Measurements from ENCODE around the gene ZIM2.

The ZIM2 gene

DNA sequence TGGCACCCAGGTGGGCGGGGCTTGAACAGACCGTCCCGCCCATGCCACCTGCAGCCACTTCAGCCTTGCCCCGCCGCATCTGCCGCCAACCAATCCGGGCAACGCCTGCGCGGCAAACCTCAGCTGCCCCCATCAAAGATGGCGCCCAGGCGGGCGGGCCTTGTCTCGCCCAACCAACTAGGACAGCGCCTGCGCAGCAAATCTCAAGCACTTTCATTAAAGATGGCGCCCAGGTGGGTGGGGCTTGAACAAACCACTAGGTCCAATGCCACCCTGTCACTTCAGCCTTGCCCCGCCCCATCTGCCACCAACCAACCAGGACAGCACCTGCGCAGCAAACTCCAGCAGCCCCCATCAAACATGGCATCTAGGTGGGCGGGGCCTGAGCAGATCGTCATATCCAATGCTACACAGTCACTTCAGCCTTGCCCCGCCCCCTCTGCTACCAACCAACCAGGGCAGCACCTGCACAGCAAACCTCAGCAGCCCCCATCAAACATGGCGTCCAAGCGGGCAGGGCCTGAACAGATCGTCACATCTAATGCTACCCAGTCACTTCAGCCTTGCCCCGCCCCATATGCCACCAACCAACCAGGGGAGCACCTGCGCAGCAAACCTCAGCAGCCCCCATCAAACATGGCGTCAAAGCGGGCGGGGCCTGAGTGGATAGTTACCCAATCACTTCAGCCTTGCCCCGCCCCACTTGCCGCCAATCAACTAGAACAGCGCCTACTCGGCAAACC is 1.4 kb downstream of the ZIM2 start:
- DNase-seq: no peak

DNA sequence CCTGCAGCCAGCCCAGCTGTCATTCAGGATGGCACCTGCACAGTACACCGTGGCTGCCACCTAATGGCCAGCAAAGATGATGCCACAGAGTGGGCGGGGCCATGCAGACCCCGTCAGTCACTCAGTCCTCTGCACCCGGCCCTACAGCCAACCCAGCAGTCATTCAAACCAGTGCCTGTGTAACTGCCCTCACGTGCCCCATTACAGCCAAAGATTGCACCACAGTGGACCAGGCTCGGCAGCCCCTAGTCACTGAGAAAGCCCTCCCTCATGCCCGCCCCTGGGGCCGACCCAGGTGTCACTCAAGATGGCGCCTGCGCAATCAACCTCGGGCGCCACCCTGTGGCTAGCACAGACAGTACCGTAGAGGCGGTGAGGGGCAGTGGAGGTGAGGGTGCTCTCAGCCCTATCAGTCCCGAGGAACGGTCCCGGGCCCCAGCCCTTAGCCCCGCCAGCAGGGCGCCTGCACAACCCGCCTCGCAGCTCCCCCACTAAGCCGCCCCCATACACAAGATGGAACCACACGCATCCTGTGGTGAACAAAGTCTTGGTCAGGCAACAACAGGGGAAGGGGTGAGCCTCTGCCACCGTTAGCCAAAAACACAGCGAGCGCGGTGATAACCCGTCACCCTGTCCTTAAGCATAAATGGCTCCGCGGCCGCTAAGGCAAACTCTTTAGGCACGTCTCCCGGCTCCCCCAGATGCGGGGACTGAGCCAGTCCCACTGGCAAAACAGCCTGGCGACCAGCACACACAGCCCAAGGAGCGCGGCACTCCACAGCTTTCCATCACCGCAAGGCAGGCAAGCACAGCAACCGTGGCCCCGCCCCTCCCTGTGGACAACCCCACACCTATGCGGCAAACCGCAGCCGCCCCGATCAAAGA is 2.3 kb downstream of the ZIM2 start:
- DNase-seq: no peak

DNA sequence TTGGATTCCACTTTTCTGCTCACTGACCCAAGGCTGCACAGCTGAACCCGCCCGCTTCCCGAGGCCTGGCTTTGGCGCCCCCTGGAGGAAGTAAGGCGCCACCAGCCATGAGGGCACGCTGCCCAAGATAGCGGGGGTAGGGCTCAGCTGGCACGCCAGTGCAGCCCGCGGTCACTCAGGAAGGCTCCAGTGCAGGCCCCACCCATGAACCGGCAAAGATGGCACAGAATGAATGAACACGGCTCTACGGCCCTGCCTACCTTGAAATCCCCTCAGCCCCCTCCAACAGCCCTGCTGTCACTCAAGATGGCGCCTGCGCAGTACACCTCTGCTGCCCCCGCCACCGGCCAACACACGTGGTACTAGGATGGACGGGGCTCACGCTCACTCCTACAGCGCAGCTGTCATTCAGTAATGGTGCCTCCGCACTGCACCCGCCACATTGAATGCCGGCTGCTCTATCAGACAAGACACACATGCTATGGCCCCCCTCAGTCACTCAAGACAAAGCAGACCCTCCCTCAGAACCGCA is 3.0 kb downstream of the ZIM2 start:
- no peak for DNase-seq

DNA sequence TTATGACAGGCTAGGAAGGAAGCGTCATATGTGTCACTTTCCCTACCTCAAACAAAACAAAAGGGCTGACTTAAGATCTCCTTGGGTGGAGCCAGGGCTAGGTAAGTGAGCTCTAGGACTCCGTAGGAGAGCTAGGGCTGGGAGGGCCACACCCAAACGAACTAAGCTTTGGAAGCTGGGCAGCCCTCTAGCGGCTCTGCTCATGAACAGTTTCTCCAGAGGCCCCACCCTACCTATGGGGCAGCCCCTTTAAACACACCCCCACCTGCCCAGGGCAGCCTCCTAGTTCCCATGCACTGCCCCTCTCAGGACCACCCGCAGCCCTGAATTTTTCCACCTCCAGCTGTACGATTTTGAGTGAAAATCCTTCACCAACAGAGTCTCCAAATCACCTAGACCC is 3.5 kb downstream of the ZIM2 start:
- DNase-seq: no peak

DNA sequence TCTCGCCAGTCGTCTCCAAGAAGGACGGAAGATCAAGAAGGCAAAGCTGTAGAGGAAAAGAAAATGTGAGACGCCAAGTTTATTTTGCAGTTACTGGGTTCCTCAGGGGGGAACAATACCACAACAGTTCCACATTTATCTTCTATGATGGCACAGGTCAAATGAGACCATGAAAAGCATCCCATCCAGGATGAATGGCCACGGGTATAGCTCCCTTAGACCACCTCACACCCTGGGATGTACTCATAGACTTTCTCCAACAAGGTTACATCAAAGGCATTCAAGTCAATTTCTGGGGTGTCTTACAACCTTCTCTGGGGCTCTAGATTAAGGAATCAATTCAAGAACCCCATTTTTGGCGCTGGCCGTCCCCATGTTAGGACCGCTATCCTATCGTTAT is 4.5 kb downstream of the ZIM2 start:
- no peak for DNase-seq

DNA sequence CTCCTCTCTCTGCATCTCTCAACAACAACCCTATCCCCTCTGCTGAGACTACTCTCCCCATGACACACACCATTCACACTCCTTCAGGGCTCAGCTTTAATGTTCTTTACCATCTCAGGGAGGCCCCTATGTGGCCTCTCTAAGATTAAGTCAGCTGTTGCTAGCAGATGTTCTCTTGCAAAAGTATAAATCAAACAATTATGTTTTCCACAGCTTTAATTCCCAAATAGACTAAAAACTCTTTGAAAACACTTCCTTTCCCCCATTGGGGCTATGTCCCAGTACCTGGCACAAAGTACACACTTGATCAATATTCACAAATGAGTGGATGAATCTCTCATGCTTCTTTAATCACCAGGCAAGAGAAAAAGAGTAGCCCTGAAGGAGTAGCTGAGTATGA is 5.1 kb downstream of the ZIM2 start:
- no peak for DNase-seq

DNA sequence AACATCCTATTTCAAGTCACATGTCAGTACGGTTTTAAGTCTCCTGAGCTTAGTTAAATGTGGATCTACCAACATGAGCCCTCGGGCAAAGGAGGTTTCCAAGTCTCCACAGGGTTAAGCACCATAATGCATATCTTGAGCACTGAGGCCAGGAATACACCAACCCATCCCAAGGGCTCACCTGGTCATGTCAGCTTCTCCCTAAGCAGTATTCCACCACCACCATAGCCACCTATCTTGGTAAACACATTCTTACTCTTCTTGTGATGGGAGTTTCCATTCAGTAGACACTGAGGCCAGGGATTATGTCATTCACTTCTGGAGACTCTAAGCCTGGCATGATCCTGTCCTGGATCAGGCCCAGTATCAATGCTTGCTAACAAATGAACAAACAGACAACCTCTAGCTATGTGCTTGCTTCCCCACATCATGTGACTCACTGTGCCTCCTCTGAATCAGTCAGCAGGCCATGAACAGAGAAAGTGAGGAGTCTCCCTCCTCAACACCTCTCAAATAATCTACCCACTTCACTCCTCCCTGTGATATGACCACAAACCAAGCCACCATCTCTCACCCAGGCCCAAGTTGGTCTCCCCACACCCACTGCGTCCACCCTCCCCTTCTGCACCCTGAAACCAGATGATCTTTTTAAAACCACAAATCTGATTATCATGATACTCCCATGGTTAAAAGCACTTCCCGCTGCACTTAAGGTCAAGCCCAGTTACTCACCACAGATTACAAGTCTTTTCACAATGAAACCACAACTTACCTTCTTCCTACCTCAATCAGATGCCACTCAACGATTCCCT is 5.8 kb downstream of the ZIM2 start:
- no peak for DNase-seq

DNA sequence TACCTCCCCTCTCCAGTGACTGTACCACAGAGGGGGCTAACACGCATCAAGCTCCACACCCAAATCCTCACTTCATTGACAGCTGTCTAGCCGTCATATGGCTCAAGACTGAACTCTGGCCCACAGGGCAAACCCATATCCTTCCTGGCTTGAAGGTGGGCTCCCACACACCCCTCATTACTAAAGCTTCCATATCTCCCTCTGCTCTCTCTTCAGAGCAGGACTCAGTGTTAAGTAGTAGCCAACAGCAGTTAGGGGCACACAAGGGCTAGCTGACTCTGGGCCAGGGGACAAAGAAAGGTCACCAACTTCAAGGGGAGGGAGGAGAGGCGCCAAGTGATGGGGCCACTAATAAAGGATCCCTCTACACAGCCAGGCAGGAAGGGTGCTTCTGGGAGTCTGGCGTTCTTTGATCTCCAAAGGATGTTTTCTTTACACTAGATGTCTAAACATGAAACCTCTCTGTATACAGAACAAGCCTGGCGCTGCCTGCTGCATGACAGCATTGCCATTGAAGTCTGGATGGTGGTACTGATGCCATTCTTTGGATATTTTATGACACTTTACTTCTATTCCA is 8.1 kb downstream of the ZIM2 start:
- DNase-seq: no peak

DNA sequence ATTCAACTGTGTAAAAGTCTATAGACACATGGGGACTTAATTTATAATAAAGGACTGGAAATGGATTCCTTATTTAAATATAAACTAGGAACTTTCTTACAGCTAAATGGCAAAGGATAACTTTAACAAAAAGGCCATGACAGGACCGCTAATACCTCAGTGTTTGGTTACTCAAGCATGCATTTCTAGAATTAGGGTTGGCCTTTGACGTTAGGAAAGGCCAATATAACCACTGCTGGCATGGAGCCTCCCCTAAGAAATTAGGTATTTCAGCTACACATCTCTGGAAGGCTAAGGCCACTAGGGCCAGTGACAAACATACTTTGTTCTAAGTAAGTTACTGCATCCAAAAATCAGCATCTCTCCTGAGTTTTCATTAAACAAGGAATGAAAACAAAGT is 9.3 kb downstream of the ZIM2 start:
- DNase-seq: no peak

DNA sequence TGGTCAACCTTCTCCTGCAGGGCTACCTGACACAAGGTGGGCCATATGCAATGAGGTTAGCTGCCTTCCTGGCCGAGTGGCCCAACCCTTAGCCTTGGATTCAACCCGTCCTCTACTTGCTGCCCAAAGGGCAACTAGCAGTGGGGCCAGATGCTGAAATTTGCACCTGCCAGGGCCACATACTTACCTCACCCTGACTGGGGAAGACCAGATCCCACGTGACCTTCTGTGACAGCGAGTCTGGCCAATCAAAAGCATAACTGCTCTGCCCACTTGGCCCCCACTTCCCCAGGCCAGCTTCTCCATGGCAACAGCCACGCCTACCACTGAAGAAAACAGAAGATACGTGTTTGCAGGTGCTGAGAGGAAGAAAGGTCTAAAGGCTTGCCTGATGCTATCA is 10.9 kb downstream of the ZIM2 start:
- DNase-seq: no peak

DNA sequence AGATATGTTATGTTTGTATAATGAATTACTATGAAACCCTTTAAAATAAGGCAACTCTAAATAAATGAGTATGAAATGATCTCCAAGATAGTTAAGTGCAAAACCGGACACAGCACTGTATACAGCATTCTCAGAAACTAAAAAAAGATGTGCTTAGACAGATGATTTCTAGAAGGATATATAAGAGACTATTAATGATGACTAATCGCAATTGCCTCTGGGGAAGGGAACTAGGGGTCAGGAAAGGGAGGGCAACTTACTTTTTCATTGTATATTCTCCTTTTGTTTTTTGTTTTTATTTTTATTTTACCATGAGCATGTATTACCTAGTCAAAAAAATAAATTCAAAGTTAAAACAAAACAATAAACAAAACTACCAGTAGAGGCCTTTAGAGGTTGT is 12.8 kb downstream of the ZIM2 start:
- DNase-seq: no peak

DNA sequence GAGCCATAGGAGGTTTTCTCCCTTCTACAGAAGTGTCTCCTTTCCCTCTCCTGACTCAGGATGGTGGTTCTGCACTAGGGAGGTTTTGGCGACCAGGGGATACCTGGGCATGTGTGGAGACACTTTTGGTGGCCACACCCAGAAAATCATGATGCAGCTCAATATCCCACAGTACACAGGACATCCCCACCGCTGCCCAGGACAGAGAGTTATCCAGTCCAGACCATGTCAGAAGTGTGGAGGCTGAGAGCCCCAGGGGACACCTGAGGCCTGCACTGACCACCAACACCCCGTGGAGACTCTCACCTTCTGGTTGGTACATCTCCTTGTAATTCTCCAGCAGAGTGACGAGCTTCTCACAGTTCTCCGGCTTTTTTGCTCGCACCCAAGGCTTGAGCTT is 16.6 kb downstream of the ZIM2 start:
- no peak for DNase-seq

DNA sequence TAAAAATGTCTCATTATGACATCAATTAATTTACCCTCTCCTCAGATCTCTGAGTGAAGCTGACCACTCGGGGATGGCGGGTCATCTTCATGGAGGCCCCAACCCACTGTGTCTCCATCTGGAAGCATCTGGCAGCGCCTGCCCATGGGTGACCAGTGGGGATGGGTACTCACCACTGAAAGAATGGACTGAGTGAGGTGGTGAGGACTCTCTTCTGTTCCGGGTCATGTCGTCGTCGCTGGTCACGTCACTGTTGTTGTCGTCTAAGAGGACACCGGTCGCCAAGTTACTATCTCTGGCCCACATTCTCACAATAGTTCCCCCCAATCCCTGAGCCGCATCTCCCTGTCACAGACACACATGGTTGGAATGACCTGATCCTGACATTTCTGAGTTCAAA is 17.1 kb downstream of the ZIM2 start:
- DNase-seq: no peak

DNA sequence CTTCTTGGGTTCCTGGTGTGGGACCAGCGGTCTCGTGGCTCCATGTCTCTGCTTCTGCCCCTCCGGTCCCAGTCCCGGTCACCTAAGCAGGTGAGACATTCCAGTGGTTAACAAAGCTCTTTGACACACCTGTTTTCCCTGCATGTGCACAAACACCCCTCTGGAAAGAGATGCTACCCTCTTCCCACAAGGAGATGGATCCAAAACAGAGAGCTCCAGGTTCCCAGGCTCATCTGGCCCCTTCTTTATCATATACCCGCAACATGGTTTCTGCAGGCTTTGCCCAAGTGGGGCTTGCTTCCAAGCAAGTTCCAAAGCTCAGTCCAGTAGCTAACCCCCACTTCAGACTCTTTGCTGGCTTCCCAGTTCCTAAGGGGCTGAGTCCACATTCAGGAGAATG is 17.8 kb downstream of the ZIM2 start:
- DNase-seq: no peak

DNA sequence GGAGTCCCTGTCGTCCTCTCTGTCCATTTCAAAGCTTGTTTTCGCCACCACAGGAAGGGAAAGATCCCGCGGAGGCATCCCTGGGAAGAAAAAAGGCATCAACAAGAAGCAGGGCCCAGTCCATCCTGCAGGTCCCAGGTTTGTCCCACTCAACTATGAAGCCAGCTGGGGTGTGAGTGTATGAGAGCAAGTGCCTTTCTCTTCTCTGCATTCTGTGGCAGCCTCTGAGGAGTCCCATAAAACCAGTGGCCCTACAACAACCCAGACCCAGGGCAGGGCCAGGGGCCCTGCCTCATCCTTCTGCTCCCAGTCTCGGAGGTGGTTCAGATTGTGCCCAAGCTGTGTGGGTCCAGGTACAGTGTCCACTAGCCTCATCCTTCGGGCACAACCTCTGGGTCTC is 18.9 kb downstream of the ZIM2 start:
- no peak for DNase-seq

DNA sequence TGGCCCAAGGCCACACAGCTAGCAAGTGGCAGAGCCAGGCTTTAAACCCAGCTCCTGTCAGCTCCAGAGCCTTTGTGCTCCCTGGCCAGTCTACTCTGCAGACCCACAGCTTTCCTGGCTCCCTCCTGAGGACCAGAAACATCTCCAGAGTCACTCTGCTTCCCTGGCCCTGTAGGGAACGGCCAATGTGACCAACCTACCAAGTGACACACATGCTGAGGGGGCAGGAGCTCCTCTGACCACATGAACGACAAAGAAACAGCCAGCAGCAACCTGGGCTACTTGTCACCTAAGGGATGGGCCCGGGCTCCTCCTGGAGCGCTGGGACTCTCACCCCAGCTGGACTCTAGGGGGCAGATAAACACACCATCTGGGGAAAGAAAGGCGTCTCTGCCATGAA is 19.3 kb downstream of the ZIM2 start:
- no peak for DNase-seq

DNA sequence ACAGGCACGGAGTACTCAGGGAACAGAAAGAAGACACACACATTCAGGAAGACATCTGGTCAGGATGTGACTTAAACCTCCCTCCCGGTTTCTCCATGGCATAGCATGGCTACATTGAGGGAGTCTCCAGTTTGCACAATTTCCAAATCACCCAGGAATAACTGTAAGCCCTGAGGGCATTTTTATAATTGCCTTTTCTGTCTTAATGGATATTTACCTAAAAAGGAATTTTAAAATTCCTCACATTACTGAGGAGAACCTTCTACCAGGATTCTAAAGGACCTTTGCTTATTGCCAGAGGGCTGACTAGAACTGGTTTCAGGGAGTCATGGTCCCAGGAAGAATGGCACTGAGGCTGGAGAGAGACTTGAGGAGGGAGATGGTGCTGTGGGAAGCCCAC is 21.4 kb downstream of the ZIM2 start:
- no peak for DNase-seq

DNA sequence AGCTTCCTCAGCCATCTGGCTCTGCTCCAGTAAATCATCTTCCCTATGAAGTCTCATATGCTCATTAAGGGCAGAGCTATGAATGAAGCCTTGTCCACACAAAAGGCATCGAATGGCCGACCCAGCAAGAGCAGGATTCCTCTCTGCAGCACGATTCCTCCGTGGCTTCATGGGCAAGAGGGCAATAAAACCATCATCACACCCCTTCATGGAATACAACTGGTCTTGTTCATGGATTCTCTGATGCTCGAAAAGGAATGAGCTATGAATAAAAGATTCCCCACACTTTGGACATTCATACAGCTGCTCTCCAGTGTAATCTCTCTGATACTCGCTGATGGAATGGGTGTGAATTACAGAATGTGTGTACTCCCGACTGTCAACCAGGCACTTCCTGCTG is 25.9 kb downstream of the ZIM2 start:
- DNase-seq: no peak

DNA sequence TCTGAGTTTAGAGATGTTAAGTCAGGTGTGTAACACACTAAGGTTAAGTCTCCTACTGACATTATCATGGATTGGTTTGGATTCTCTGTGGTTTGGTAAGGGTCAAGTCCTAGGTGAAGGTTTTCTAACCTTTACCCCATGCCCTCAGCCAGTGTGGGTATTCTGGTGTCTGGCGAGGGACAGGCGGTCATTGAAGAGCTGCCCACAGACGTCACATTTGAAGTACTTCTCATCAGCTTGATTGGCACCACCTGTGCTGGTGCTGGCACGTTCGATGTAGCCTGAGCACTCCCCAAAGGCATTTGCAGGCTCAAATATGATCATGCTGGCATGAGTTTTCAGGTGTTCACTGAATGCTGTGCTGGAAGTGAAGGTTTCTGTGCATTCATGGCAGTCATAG is 27.0 kb downstream of the ZIM2 start:
- DNase-seq: no peak

DNA sequence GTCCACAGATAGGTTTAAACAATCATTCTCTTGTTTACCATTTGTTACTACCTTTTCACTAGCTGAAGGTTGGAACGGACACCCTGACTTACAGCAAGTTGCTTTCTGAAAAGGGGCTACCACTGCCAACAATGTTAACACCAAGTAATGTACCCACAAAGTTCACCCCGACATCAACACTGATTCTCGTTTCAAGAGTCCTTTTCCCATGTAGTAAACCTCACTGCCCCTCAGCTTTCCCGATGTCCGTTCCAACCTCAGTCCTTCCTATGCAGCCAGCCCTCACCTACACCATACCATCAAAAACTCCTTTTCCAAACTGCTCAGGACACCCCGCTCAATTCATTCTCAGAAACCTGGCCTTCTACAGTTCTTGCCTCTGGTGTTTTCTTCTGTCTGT is 29.0 kb downstream of the ZIM2 start:
- DNase-seq: no peak

DNA sequence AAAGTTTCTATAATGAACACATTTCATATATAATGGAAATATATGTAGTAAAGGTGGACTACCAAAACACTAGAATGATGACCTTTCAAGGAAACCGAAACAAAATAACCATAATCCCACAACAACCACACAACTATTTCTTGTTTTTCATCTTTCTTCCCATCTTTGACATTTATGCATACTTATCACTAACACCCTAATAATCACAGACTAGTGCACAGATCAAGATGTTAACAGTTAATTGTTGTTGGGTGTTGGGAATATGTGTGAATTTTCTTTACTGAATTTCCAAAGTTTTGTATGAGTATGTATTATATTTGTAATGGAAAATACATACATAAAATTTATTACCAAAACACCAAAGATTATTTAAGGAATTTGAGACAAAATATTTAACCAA is 30.3 kb downstream of the ZIM2 start:
- no peak for DNase-seq

DNA sequence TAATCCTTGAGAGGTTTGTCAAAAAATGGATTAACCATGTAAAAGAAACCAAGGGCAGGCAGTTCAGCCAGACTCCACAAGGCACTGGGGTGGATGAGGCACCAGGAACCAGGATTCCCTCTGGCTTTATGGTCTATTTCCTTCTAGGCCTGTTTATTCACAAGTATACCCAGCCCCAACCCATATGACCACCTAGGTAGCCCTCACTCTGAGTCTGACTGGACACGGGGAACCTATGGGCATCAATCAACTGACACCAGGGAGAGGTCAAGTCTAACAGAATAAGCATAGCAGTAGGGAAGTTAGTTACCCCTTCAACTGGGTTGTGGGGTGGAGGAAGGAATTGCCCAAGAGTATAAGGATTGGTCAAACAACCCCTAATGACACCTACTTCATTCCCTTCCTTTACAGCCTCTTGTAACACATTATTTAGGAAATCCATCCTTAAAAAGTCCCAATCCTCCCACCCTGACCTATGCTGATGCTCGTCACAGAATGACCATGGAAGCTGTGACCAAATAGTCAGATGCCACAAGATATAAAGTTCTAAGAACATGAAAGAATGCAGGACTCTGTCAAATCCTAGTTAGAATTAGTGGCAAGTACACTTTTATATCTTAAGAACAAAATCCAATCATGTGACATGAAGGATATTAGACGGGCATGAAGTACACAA is 31.7 kb downstream of the ZIM2 start:
- no peak for DNase-seq

DNA sequence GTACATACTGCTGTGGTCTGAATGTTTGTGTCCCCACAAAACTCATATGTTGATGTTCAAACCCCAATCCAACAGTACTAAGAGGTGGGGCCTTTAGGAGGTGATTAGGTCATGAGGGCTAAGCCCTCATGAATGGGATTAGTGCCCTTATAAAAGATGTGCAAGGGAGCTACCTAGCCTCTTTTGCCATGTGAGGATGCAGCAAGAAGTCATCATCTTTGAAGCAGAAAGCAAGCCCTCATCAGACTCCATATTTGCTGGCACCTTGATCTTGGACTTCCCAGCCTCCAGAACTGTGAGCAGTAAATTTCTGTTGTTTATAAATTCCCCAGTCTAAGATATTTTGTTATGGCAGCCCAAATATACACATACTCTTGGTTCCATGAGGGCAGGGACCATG is 33.9 kb downstream of the ZIM2 start:
- DNase-seq: no peak
